ENCODE data around the gene LRRC56. TPM values are rescaled to one million over a fixed set of nuclear protein-coding genes. Genes with fewer than 3 reads are reported as not detected.

LRRC56 gene
- total and polyA plus RNA-seq, 2 of the 13 experiments (the other 11 are each of a cell fraction or from before 2014, with no cell fraction given), result 0.11 to 0.29 TPM

- TF ChIP-seq ZNF687 (CRISPR knock-in tag; IDR thresholded peaks at IDR 0.05), result peak; percentile 90
- no peak for TF ChIP-seq NPAS2 (CRISPR knock-in tag; IDR thresholded peaks at IDR 0.05; ENCODE audit: borderline replicate concordance)
- peak; percentile 64 for TF ChIP-seq ZNF639 (CRISPR knock-in tag; conservative IDR thresholded peaks at IDR 0.05)
- peak; percentile 94 for TF ChIP-seq ZMYM4 (CRISPR knock-in tag; IDR thresholded peaks at IDR 0.05)
- TF ChIP-seq ZFX (CRISPR knock-in tag; IDR thresholded peaks at IDR 0.05; ENCODE audit: low read depth), result peak; percentile 50; the same call in 1 of the 2 replicates
- TF ChIP-seq TOE1 (CRISPR knock-in tag; IDR thresholded peaks at IDR 0.05), result no peak
- TF ChIP-seq DDIT3 (CRISPR knock-in tag; IDR thresholded peaks at IDR 0.05), result 0 out of 2 replicates have a peak, but pooled peaks have one; percentile 49
- no peak for TF ChIP-seq SOX6 (IDR thresholded peaks at IDR 0.05)
- TF ChIP-seq SOX6 (CRISPR knock-in tag; IDR thresholded peaks at IDR 0.05), result peak; percentile 50
- TF ChIP-seq TMF1 (CRISPR knock-in tag; IDR thresholded peaks at IDR 0.05; ENCODE audit: low read depth), result 0 out of 2 replicates have a peak, but pooled peaks have one; percentile 45
- peak; percentile 91 for TF ChIP-seq ZBTB38 (CRISPR knock-in tag; IDR thresholded peaks at IDR 0.05)
- TF ChIP-seq SNAI1 (CRISPR knock-in tag; IDR thresholded peaks at IDR 0.05; ENCODE audit: borderline replicate concordance), result peak; percentile 74; the same call in 1 of the 2 replicates
- TF ChIP-seq EED (CRISPR knock-in tag; IDR thresholded peaks at IDR 0.05), result 0 out of 2 replicates have a peak, but pooled peaks have one; percentile 38
- peak; percentile 18 for TF ChIP-seq CBX1 (IDR thresholded peaks at IDR 0.05; ENCODE audit: low read depth)
- 0 out of 2 replicates have a peak, but pooled peaks have one; percentile 18 for TF ChIP-seq ZNF318 (CRISPR knock-in tag; IDR thresholded peaks at IDR 0.05)
Observed at GRCh38 chr11:518463-519202, 18.7 kb upstream of the LRRC56 start (continued).
